Lung (tissue), 12 donors: ENCODE results near the gene COQ9. TPM values are rescaled to one million over a fixed set of nuclear protein-coding genes. Genes with fewer than 3 reads are reported as not detected.

ENCODE experiments used
- ATAC-seq: fragments of 200-7000 bp; cut with Tn5 transposase; one replicate; pipeline ENCODE4 v1.9.1; 2020; ENCODE audit warnings: moderate number of reproducible peaks; ENCODE audit not compliant: insufficient read depth, low FRiP score
- DNase-seq, 3 donors: peaks; one replicate each; pipeline ENCODE4 v3.0.0-alpha.2; 2013 to 2017
- H3K27ac ChIP-seq, 2 donors: one replicate each; pipeline ENCODE4 v1.5.1; 2013; ENCODE audit warnings: mild to moderate bottlenecking in 2 of 2, moderate library complexity in 2 of 2, control low read depth in 1 of 2, inconsistent platforms in 1 of 2, low read depth in 1 of 2, low read length in 1 of 2
- H3K27me3 ChIP-seq, 3 donors: one replicate each; pipeline ENCODE4 v1.5.1; 2013; ENCODE audit warnings: low read length in 2 of 3; ENCODE audit not compliant: control insufficient read depth in 3 of 3, insufficient read depth in 3 of 3
- H3K36me3 ChIP-seq, 4 donors: one replicate each; pipeline ENCODE4 v1.5.1; 2013; ENCODE audit warnings: low read length in 4 of 4, mild to moderate bottlenecking in 1 of 4, moderate library complexity in 1 of 4; ENCODE audit not compliant: control insufficient read depth in 4 of 4, insufficient read depth in 4 of 4
- H3K4me1 ChIP-seq, 5 donors: one replicate each; pipeline ENCODE4 v1.5.1; 2013; ENCODE audit warnings: low read length in 5 of 5, mild to moderate bottlenecking in 2 of 5, moderate library complexity in 1 of 5; ENCODE audit not compliant: control insufficient read depth in 5 of 5, insufficient read depth in 5 of 5
- H3K4me3 ChIP-seq: one replicate; pipeline ENCODE4 v1.5.1; 2013; ENCODE audit warnings: mild to moderate bottlenecking, control low read depth, moderate library complexity
- H3K9ac ChIP-seq, 2 donors: one replicate each; pipeline ENCODE4 v1.5.1; 2013; ENCODE audit warnings: low read length in 2 of 2, control low read depth in 1 of 2; ENCODE audit not compliant: insufficient read depth in 1 of 2
- H3K9me3 ChIP-seq, 4 donors: one replicate each; pipeline ENCODE4 v1.5.1; 2013; ENCODE audit warnings: low read length in 3 of 4, mild to moderate bottlenecking in 1 of 4, moderate library complexity in 1 of 4; ENCODE audit not compliant: control insufficient read depth in 4 of 4, insufficient read depth in 3 of 4
- CTCF ChIP-seq: IDR thresholded peaks from 2 replicates; pipeline ENCODE4 v1.5.1; 2012; ENCODE audit warnings: mild to moderate bottlenecking; ENCODE audit errors: control extremely low read depth, extremely low read depth
- WGBS, 2 donors: extraction: QIAGEN DNeasy Blood & Tissue Kit; methylation state at CpG; one replicate each; pipeline ENCODE4 v1.1.7; 2013; 5-methylcytosine and 5-hydroxymethylcytosine counted together
- polyA plus RNA-seq, 2 donors: library from polyadenylated mRNA; stranded (reverse); fragments of 200-250 nt; gene quantifications; one replicate each; pipeline ENCODE4 v1.2.1, GENCODE V29; 2013
- total RNA-seq, 2 donors: library from RNA; depleted of rRNA in 1 of 2; stranded (reverse); fragments of >200 nt in 1 of 2; gene quantifications; one replicate each; pipeline ENCODE4 v1.2.1, GENCODE V29; 2014 to 2021
- donor health status: control.
- donor health status: control.
- donor health status: Bipolar disorder and iron deficiency.
- donor health status: healthy.
- donor health status: DM: yes; HTN: yes; CAD: no.

COQ9 gene
- total and polyA plus RNA-seq, 4 donors = 42.2 to 59.5 (median 46.8) TPM

- Histone ChIP-seq H3K9ac (no peak overlapping the region), H3K27me3 (no peaks in the 10 kb centered on the region), H3K4me3 (no peak overlapping the region), H3K36me3 (peaks cover 0 to 2% (median under 1%) of the 10 kb centered on the region in 4 donors), H3K27ac (no peak overlapping the region), H3K9me3 (no peaks in the 10 kb centered on the region), H3K4me1 (peaks cover 0 to 15% (median 6%) of the 10 kb centered on the region in 5 donors)
- TF ChIP-seq CTCF = no peak
- ATAC-seq (no peak), DNase-seq (no peak)
- 75 to 89% methylated on average over 2 of the region's 2 CpGs for WGBS, 2 donors
These were observed 24.1 kb upstream of the COQ9 start for GRCh38 chr16:57423152-57423551.

DNA sequence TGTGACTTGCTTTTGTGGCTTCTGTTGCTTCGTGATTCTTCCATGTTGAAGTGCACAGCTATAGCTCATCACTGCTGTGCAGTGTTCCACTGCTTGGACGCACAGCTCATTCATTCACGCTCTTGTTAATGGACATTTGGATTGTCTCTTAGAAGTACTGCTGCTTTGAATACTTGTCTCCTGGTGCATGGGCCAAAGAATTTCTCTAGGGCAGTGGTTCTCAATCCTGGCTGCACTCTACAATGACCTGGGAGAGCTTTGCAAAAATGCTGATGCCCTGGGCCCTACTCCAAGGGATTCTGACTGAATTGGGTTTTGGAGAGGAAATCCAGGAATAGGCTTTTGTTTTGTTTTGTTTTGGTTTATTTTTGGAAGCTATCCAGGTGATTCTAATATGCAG lies 22.7 kb upstream of the COQ9 start:
- WGBS, 2 donors = 61 to 71% methylated on average over 3 of the region's 3 CpGs
- ATAC-seq (no peak), DNase-seq (peak in 1 of 3 donors; percentile 13)
- H3K9ac ChIP-seq = no peak overlapping the region
- peaks cover 0 to 9% (median 1%) of the 10 kb centered on the region in 5 donors for H3K4me1 ChIP-seq
- H3K4me3 ChIP-seq = no peak overlapping the region
- no peak for TF ChIP-seq CTCF
- H3K27ac ChIP-seq = no peak overlapping the region
- H3K36me3 ChIP-seq = peaks cover 0 to 10% (median 8%) of the 10 kb centered on the region in 4 donors
- no peaks in the 10 kb centered on the region for H3K9me3 ChIP-seq
- no peaks in the 10 kb centered on the region for H3K27me3 ChIP-seq

- WGBS, 2 donors = 90 to 92% methylated on average over 7 of the region's 7 CpGs
- Histone ChIP-seq H3K27me3 (no peaks in the 10 kb centered on the region), H3K4me1 (peaks cover 0 to 9% (median 1%) of the 10 kb centered on the region in 5 donors), H3K4me3 (no peak overlapping the region), H3K9ac (no peak overlapping the region), H3K36me3 (peaks cover 13 to 25% (median 19%) of the 10 kb centered on the region in 4 donors), H3K9me3 (no peaks in the 10 kb centered on the region), H3K27ac (no peak overlapping the region)
- no peak for DNase-seq
- no peak for TF ChIP-seq CTCF
- ATAC-seq = no peak
These were observed 20.9 kb upstream of the COQ9 start for GRCh38 chr16:57426356-57426755.

DNA sequence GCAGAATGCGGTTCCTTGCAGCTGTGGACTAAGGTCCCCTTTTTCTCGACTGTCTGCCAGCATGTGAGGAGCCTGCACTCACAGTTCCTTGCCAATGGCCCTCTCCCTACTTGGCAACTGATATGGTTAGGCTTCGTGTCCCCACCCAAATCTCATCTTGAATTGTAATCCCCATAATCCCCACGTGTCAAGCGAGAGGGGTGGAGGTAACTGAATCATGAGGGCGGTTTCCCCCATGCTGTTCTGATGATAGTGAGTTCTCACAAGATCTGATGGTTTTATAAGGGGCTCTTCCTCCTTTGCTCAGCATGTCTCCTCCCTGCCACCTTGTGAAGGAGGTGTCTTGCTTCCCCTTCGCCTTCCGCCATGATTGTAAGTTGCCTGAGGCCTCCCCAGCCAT lies 20.0 kb upstream of the COQ9 start:
- Histone ChIP-seq H3K9me3 (no peaks in the 10 kb centered on the region), H3K27me3 (no peaks in the 10 kb centered on the region), H3K36me3 (peaks cover 16 to 31% (median 24%) of the 10 kb centered on the region in 4 donors), H3K4me3 (no peak overlapping the region), H3K27ac (no peak overlapping the region), H3K9ac (no peak overlapping the region), H3K4me1 (peaks cover 0 to 4% (median 0%) of the 10 kb centered on the region in 5 donors)
- TF ChIP-seq CTCF = no peak
- WGBS, 2 donors = 87 to 93% methylated on average over 8 of the region's 8 CpGs
- DNase-seq = no peak
- no peak for ATAC-seq
